GM23338 (cell line): Measurements from ENCODE around the gene LYG1. TPM values are rescaled to one million over a fixed set of nuclear protein-coding genes. Genes with fewer than 3 reads are reported as not detected.

ENCODE experiments used
- ATAC-seq: fragments of 200-7000 bp; cut with Tn5 transposase; 3 replicates; pipeline ENCODE4 v1.9.1; 2020
- DNase-seq: peaks from one replicate; pipeline ENCODE4 v3.0.0-alpha.2; 2015; ENCODE audit warnings: low spot score
- H2AFZ ChIP-seq: fragments of 200-600 bp; sonication (generic); 2 replicates; pipeline ENCODE4 v1.8.0; 2016; ENCODE audit warnings: antibody characterized with exemption, mild to moderate bottlenecking, moderate library complexity
- H3F3A ChIP-seq: fragments of 200-600 bp; sonication (generic); replicated peaks from 2 replicates; pipeline ENCODE4 v1.8.0; 2017; ENCODE audit warnings: antibody characterized with exemption, mixed run types, low read depth
- H3K27ac ChIP-seq: fragments of 200-600 bp; sonication (generic); 2 replicates; pipeline ENCODE4 v1.6.1; 2016; ENCODE audit warnings: low read depth
- H3K27me3 ChIP-seq: fragments of 200-600 bp; sonication (generic); 2 replicates; pipeline ENCODE4 v1.8.0; 2016; ENCODE audit warnings: mild to moderate bottlenecking, mixed run types, moderate library complexity; ENCODE audit not compliant: insufficient read depth
- H3K36me3 ChIP-seq: fragments of 200-600 bp; sonication (generic); 2 replicates; pipeline ENCODE4 v1.8.0; 2016; ENCODE audit warnings: mild to moderate bottlenecking; ENCODE audit not compliant: insufficient read depth
- H3K4me1 ChIP-seq: fragments of 200-600 bp; sonication (generic); 2 replicates; pipeline ENCODE4 v1.8.0; 2016; ENCODE audit warnings: mild to moderate bottlenecking, moderate library complexity; ENCODE audit not compliant: insufficient read depth
- H3K4me2 ChIP-seq: fragments of 200-600 bp; sonication (generic); 2 replicates; pipeline ENCODE4 v1.7.1; 2017; ENCODE audit warnings: mixed run types
- H3K4me3 ChIP-seq: fragments of 200-600 bp; sonication (generic); 2 replicates; pipeline ENCODE4 v1.6.1; 2016; ENCODE audit warnings: mixed run types
- H3K79me2 ChIP-seq: fragments of 200-600 bp; sonication (generic); replicated peaks from 2 replicates; pipeline ENCODE4 v1.8.0; 2017; ENCODE audit warnings: mild to moderate bottlenecking; ENCODE audit not compliant: insufficient read depth
- H3K9me2 ChIP-seq: fragments of 200-600 bp; sonication (generic); 2 replicates; pipeline ENCODE4 v1.8.0; 2017; ENCODE audit not compliant: insufficient read depth
- H4K20me1 ChIP-seq: fragments of 200-600 bp; sonication (generic); replicated peaks from 2 replicates; pipeline ENCODE4 v1.8.0; 2017; ENCODE audit warnings: mild to moderate bottlenecking; ENCODE audit not compliant: insufficient read depth
- H3K27ac Mint-ChIP-seq: 2 replicates; pipeline ENCODE4 v1.8.0; 2020; ENCODE audit warnings: inconsistent platforms, mild to moderate bottlenecking, moderate library complexity, mixed read lengths
- H3K27me3 Mint-ChIP-seq: 3 replicates; pipeline ENCODE4 v1.8.0; 2022; ENCODE audit warnings: low read depth, mild to moderate bottlenecking, moderate library complexity, mixed read lengths, inconsistent platforms; ENCODE audit not compliant: insufficient read depth, poor library complexity
- H3K36me3 Mint-ChIP-seq: 3 replicates; pipeline ENCODE4 v1.8.0; 2021; ENCODE audit warnings: low read depth, mild to moderate bottlenecking, inconsistent platforms, moderate library complexity, mixed read lengths
- H3K4me1 Mint-ChIP-seq: 3 replicates; pipeline ENCODE4 v1.8.0; 2020; ENCODE audit warnings: mild to moderate bottlenecking, inconsistent platforms, mixed read lengths
- H3K4me3 Mint-ChIP-seq: 3 replicates; pipeline ENCODE4 v1.8.0; 2021; ENCODE audit warnings: moderate library complexity, mild to moderate bottlenecking, inconsistent platforms, mixed read lengths
- H3K9me3 Mint-ChIP-seq: 3 replicates; pipeline ENCODE4 v1.8.0; 2020; ENCODE audit warnings: moderate library complexity, mild to moderate bottlenecking, inconsistent platforms, mixed read lengths
- CREB1 ChIP-seq: fragments of 250-450 bp; sonication (Bioruptor Pico); IDR thresholded peaks from 2 replicates; pipeline ENCODE4 v1.5.0; 2020; ENCODE audit warnings: low read depth, mild to moderate bottlenecking, moderate library complexity
- CTCF ChIP-seq, 2 experiments: fragments of 200-600 bp in 1 of 2; sonication (generic) in 1 of 2; conservative IDR thresholded peaks; 2 replicates each; pipeline versions ENCODE4 v1.5.1 to v1.6.1; 2016 to 2017; ENCODE audit warnings: antibody characterized with exemption in 2 of 2, low read depth in 2 of 2, mild to moderate bottlenecking in 2 of 2, moderate library complexity in 1 of 2
- ETS1 ChIP-seq: IDR thresholded peaks from 2 replicates; pipeline ENCODE4 v1.6.1; 2016; ENCODE audit warnings: antibody characterized with exemption
- EZH2 ChIP-seq: fragments of 200-600 bp; sonication (generic); IDR thresholded peaks from one replicate; pipeline ENCODE4 v1.8.0; 2017; ENCODE audit warnings: antibody characterized with exemption, mild to moderate bottlenecking, low read depth; ENCODE audit not compliant: unreplicated experiment
- EZH2phosphoT487 ChIP-seq: fragments of 200-600 bp; sonication (generic); IDR thresholded peaks from one replicate; pipeline ENCODE4 v1.8.1; 2018; ENCODE audit warnings: antibody characterized with exemption; ENCODE audit not compliant: unreplicated experiment
- JUNB ChIP-seq: IDR thresholded peaks from one replicate; pipeline ENCODE4 v1.6.1; 2016; ENCODE audit warnings: antibody characterized with exemption; ENCODE audit not compliant: unreplicated experiment
- NANOG ChIP-seq: IDR thresholded peaks from 2 replicates; pipeline ENCODE4 v1.6.1; 2016; ENCODE audit warnings: antibody characterized with exemption, borderline replicate concordance
- POLR2AphosphoS5 ChIP-seq: IDR thresholded peaks from 2 replicates; pipeline ENCODE4 v1.6.1; 2016; ENCODE audit warnings: antibody characterized with exemption, low read depth
- STAT1 ChIP-seq: IDR thresholded peaks from one replicate; pipeline ENCODE4 v1.6.1; 2016; ENCODE audit warnings: antibody characterized with exemption; ENCODE audit not compliant: unreplicated experiment
- ZNF114 ChIP-seq: fragments of 250-450 bp; sonication (Bioruptor Pico); IDR thresholded peaks from 2 replicates; pipeline ENCODE4 v1.5.0; 2020; ENCODE audit warnings: mild to moderate bottlenecking, moderate library complexity
- ZNF331 ChIP-seq: fragments of 250-450 bp; sonication (Bioruptor Pico); IDR thresholded peaks from 2 replicates; pipeline ENCODE4 v1.5.0; 2020; ENCODE audit warnings: low read depth, mild to moderate bottlenecking, moderate library complexity
- polyA plus RNA-seq: library from polyadenylated mRNA; unstranded; fragments of >200 nt; fragmentation: Nextera tagmentation; extraction: Ambion mirVana; gene quantifications from 2 replicates; pipeline ENCODE4 v1.2.1, GENCODE V29; 2016
- total RNA-seq: library from RNA; depleted of rRNA; stranded (reverse); fragments of >200 nt; shearing (Covaris generic); gene quantifications from 2 replicates; pipeline ENCODE4 v1.2.3, GENCODE V29; 2014
- TF ChIP-seq, protein P1 (sequence below): fragments of 250-450 bp; sonication (Bioruptor Pico); IDR thresholded peaks from 2 replicates; pipeline ENCODE4 v1.5.0; 2020; ENCODE audit warnings: mild to moderate bottlenecking, moderate library complexity
- TF ChIP-seq, protein P2 (sequence below): IDR thresholded peaks from one replicate; pipeline ENCODE4 v1.6.1; 2018; ENCODE audit warnings: antibody characterized with exemption; ENCODE audit not compliant: unreplicated experiment

Gene LYG1
- total and polyA plus RNA-seq, 2 experiments from 2014 or later: 0.35 to 0.57 TPM

DNA sequence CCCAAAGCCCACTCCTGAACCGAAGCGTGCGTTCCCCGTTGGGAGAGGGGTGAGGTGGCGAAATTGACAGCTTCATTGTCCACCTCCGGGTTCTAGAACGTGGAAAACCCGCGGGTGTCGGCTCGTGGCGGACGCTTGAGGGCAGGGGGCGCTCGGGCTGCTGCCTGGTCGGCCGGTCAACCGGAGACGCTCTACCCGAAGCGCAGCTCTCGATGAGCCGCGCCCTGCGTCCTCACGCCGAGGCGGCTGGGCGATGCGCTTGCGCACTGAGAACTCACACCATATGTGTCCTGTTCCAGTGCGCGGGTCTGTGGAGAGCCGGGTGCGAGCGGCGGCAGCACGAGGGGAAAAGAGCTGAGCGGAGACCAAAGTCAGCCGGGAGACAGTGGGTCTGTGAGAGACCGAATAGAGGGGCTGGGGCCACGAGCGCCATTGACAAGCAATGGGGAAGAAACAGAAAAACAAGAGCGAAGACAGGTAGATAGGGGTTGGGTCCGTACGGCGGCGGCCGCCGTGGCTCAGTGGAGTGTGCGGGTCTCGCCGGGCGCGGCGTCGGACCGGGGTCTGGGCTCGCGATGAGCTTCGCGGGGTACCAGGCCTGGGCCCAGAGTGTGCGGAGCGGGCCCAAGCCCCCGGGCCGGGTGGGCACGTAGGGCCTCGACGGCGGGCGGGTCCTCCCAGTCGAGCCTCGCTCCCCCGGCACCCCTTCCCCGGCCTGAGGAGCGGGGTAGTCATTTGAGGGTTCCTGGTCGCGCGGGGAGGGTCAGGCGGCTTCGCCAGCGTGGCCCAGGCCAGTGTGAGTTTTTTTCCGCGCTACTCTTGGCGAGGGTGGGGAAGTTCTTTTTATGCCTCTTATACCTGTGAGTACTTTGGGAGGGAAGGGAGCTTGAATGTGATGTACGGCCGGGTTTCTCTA lies 36.4 kb upstream of the LYG1 start, which contains the start of gene EIF5B:
EIF5B (plus strand) TSS at position 277 of the 916 bp plus-strand sequence; CDS start at position 443, 166 bp downstream.
- peak within 1 kb of the TSS; percentile 80 for H3K4me3 ChIP-seq
- 0 out of 2 replicates have a peak, but pooled peaks cover 4% of the 10 kb centered on the region for H3F3A ChIP-seq
- peak; percentile 87 for ATAC-seq
- peak within 1 kb of the TSS; percentile 94 for H2AFZ ChIP-seq
- peaks cover 32% of the 10 kb centered on the region for H4K20me1 ChIP-seq
- Mint-ChIP-seq H3K27ac (no peak within 1 kb of the TSS), H3K36me3 (peaks cover 9% of the 10 kb centered on the region), H3K9me3 (no peaks in the 10 kb centered on the region), H3K4me3 (no peak within 1 kb of the TSS), H3K27me3 (no peaks in the 10 kb centered on the region), H3K4me1 (peaks cover 6% of the 10 kb centered on the region)
- peak within 1 kb of the TSS; percentile 88 for H3K4me2 ChIP-seq
- TF ChIP-seq STAT1 (no peak), ZNF331 (CRISPR knock-in tag) (no peak), EZH2phosphoT487 (no peak), ZNF114 (CRISPR knock-in tag) (no peak), POLR2AphosphoS5 (peak; percentile 95), EZH2 (no peak), JUNB (no peak), CREB1 (CRISPR knock-in tag) (peak; percentile 71), ETS1 (peak; percentile 65), CTCF (conservative IDR thresholded peaks at IDR 0.05; ENCODE audit: low read depth in 2 of 2) (peak; percentile 72 to 75), NANOG (no peak)
- TF ChIP-seq, protein P1, sequence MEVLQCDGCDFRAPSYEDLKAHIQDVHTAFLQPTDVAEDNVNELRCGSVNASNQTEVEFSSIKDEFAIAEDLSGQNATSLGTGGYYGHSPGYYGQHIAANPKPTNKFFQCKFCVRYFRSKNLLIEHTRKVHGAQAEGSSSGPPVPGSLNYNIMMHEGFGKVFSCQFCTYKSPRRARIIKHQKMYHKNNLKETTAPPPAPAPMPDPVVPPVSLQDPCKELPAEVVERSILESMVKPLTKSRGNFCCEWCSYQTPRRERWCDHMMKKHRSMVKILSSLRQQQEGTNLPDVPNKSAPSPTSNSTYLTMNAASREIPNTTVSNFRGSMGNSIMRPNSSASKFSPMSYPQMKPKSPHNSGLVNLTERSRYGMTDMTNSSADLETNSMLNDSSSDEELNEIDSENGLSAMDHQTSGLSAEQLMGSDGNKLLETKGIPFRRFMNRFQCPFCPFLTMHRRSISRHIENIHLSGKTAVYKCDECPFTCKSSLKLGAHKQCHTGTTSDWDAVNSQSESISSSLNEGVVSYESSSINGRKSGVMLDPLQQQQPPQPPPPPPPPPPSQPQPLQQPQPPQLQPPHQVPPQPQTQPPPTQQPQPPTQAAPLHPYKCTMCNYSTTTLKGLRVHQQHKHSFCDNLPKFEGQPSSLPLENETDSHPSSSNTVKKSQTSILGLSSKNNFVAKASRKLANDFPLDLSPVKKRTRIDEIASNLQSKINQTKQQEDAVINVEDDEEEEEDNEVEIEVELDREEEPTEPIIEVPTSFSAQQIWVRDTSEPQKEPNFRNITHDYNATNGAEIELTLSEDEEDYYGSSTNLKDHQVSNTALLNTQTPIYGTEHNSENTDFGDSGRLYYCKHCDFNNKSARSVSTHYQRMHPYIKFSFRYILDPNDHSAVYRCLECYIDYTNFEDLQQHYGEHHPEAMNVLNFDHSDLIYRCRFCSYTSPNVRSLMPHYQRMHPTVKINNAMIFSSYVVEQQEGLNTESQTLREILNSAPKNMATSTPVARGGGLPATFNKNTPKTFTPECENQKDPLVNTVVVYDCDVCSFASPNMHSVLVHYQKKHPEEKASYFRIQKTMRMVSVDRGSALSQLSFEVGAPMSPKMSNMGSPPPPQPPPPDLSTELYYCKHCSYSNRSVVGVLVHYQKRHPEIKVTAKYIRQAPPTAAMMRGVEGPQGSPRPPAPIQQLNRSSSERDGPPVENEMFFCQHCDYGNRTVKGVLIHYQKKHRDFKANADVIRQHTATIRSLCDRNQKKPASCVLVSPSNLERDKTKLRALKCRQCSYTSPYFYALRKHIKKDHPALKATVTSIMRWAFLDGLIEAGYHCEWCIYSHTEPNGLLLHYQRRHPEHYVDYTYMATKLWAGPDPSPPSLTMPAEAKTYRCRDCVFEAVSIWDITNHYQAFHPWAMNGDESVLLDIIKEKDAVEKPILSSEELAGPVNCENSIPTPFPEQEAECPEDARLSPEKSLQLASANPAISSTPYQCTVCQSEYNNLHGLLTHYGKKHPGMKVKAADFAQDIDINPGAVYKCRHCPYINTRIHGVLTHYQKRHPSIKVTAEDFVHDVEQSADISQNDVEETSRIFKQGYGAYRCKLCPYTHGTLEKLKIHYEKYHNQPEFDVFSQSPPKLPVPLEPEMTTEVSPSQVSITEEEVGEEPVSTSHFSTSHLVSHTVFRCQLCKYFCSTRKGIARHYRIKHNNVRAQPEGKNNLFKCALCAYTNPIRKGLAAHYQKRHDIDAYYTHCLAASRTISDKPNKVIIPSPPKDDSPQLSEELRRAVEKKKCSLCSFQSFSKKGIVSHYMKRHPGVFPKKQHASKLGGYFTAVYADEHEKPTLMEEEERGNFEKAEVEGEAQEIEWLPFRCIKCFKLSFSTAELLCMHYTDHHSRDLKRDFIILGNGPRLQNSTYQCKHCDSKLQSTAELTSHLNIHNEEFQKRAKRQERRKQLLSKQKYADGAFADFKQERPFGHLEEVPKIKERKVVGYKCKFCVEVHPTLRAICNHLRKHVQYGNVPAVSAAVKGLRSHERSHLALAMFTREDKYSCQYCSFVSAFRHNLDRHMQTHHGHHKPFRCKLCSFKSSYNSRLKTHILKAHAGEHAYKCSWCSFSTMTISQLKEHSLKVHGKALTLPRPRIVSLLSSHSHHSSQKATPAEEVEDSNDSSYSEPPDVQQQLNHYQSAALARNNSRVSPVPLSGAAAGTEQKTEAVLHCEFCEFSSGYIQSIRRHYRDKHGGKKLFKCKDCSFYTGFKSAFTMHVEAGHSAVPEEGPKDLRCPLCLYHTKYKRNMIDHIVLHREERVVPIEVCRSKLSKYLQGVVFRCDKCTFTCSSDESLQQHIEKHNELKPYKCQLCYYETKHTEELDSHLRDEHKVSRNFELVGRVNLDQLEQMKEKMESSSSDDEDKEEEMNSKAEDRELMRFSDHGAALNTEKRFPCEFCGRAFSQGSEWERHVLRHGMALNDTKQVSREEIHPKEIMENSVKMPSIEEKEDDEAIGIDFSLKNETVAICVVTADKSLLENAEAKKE (CRISPR knock-in tag): no peak
- TF ChIP-seq, protein P2, sequence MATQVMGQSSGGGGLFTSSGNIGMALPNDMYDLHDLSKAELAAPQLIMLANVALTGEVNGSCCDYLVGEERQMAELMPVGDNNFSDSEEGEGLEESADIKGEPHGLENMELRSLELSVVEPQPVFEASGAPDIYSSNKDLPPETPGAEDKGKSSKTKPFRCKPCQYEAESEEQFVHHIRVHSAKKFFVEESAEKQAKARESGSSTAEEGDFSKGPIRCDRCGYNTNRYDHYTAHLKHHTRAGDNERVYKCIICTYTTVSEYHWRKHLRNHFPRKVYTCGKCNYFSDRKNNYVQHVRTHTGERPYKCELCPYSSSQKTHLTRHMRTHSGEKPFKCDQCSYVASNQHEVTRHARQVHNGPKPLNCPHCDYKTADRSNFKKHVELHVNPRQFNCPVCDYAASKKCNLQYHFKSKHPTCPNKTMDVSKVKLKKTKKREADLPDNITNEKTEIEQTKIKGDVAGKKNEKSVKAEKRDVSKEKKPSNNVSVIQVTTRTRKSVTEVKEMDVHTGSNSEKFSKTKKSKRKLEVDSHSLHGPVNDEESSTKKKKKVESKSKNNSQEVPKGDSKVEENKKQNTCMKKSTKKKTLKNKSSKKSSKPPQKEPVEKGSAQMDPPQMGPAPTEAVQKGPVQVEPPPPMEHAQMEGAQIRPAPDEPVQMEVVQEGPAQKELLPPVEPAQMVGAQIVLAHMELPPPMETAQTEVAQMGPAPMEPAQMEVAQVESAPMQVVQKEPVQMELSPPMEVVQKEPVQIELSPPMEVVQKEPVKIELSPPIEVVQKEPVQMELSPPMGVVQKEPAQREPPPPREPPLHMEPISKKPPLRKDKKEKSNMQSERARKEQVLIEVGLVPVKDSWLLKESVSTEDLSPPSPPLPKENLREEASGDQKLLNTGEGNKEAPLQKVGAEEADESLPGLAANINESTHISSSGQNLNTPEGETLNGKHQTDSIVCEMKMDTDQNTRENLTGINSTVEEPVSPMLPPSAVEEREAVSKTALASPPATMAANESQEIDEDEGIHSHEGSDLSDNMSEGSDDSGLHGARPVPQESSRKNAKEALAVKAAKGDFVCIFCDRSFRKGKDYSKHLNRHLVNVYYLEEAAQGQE: no peak
- no peaks in the 10 kb centered on the region for H3K27me3 ChIP-seq
- peaks cover 87% of the 10 kb centered on the region for H3K79me2 ChIP-seq
- no peaks in the 10 kb centered on the region for H3K9me2 ChIP-seq
- peaks cover 11% of the 10 kb centered on the region for H3K4me1 ChIP-seq
- peak; percentile 97 for DNase-seq
- peaks cover 5% of the 10 kb centered on the region; the same call in 1 of the 2 replicates for H3K36me3 ChIP-seq
- H3K27ac ChIP-seq: peak within 1 kb of the TSS; percentile 36
